ENCODE data around the gene TACC2. TPM values are rescaled to one million over a fixed set of nuclear protein-coding genes. Genes with fewer than 3 reads are reported as not detected.

TACC2 gene
- total and polyA plus RNA-seq, 12 donors = 68.1 to 451 (median 364) TPM

DNA sequence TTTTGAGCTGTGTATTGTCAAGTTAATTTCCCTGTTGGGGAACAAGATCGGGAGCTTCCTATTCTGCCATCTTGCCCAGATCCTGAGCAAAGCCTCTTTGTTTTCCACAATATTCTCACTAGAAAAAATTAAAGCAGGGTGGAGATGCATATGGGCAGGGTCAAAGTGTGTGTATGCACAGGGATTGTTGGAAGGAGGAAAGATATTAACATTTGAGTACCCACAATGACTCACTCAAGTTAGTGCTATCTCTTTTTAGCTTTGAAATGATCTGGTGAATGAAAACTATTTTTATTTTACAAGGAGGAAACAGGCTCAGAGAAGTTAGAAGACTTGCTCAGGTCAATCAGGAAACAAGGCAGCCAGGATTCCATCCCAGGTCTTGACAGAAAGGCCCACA, 275.5 kb downstream of the TACC2 start:
- Histone ChIP-seq H3K4me3 (no peak overlapping the region), H3K4me1 (peaks cover 0 to 42% (median 8%) of the 10 kb centered on the region in 9 donors), H3K9me3 (peaks cover 0 to 29% (median 11%) of the 10 kb centered on the region in 11 donors), H3K27me3 (no peaks in the 10 kb centered on the region), H3K36me3 (peaks cover 0 to 62% (median 2%) of the 10 kb centered on the region in 9 donors), H3K27ac (peak overlapping the region in 2 of 10 donors; percentile 27 to 35)
- TF ChIP-seq, protein P1, sequence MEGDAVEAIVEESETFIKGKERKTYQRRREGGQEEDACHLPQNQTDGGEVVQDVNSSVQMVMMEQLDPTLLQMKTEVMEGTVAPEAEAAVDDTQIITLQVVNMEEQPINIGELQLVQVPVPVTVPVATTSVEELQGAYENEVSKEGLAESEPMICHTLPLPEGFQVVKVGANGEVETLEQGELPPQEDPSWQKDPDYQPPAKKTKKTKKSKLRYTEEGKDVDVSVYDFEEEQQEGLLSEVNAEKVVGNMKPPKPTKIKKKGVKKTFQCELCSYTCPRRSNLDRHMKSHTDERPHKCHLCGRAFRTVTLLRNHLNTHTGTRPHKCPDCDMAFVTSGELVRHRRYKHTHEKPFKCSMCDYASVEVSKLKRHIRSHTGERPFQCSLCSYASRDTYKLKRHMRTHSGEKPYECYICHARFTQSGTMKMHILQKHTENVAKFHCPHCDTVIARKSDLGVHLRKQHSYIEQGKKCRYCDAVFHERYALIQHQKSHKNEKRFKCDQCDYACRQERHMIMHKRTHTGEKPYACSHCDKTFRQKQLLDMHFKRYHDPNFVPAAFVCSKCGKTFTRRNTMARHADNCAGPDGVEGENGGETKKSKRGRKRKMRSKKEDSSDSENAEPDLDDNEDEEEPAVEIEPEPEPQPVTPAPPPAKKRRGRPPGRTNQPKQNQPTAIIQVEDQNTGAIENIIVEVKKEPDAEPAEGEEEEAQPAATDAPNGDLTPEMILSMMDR (IDR thresholded peaks at IDR 0.05) = no peak
- WGBS, 2 donors = 85 to 90% methylated on average over 1 of the region's 1 CpG
- intact Hi-C loops (cut with DNase I) = loop anchor here in 3 of 10 donors (10.0 kb wide), 3 partner anchors 110 to 210 kb away; no protein-coding TSS in a partner anchor
- no peak for DNase-seq
- ATAC-seq = no peak

DNA sequence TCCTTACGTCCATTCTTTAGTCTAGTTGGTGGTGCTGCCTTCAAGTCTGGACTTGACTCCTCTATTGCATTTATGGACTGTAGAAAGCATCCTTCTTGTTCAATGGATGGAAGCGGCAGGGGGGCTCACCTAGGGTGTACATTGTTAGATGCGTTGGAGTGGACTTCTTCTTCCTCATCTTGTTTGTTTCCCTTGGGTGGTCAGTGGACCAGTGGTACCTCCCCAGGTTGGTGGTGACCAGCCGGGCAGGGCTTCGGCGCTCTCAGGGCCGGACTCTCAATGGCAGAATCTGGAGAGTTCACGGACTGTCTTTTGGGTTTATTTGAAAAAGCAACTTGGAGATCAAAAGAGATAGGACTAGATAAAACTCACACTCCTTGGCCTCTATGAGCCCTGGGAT, 276.0 kb downstream of the TACC2 start:
- WGBS, 2 donors = 97 to 98% methylated on average over 8 of the region's 8 CpGs

DNA sequence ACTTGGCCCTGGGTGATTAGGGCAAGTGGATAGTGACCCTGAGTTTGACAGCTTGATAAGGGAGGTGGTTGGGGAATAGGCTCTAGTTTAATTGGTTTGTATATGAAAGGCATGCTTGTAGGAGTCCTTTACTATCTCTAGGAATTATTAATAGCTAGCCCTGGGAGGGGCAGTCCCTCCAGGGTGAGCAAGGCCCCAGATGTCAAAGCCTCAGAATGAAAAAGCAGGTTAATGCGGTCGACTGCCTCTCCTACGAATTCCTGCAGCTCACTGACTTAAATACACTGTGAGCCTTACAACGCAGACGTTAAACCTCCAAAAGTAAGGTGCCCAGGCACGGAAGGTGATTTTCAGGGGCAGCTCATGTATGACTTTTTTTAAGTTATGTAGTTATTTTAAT, 276.9 kb downstream of the TACC2 start:
- Histone ChIP-seq H3K27ac (peak overlapping the region in 5 of 10 donors; percentile 18 to 75 (median 42)), H3K9me3 (peaks cover 0 to 28% (median 11%) of the 10 kb centered on the region in 11 donors), H3K36me3 (peaks cover 0 to 57% (median 0%) of the 10 kb centered on the region in 9 donors), H3K27me3 (no peaks in the 10 kb centered on the region), H3K4me1 (peaks cover 0 to 42% (median 8%) of the 10 kb centered on the region in 9 donors), H3K4me3 (no peak overlapping the region)
- TF ChIP-seq, protein P1 (IDR thresholded peaks at IDR 0.05) = no peak
- DNase-seq (no peak), ATAC-seq (peak; percentile 36 to 83 (median 63))
- intact Hi-C loops (cut with DNase I) = loop anchor here in 5 of 10 donors (5.0 to 10.0 kb wide), 4 partner anchors 111 to 211 kb away; no protein-coding TSS in a partner anchor
- WGBS, 2 donors = 43 to 62% methylated on average over 6 of the region's 6 CpGs

More for the DNA sequence above, 276.0 kb downstream of the TACC2 start:
- ATAC-seq = no peak
- Histone ChIP-seq H3K4me3 (no peak overlapping the region), H3K4me1 (peaks cover 0 to 42% (median 8%) of the 10 kb centered on the region in 9 donors), H3K27me3 (no peaks in the 10 kb centered on the region), H3K36me3 (peaks cover 0 to 62% (median 3%) of the 10 kb centered on the region in 9 donors), H3K9me3 (peaks cover 0 to 29% (median 11%) of the 10 kb centered on the region in 11 donors), H3K27ac (peak overlapping the region in 3 of 10 donors; percentile 18 to 75 (median 27))
- intact Hi-C loops (cut with DNase I) = loop anchor here in 5 of 10 donors (5.0 to 10.0 kb wide), 4 partner anchors 110 to 210 kb away; no protein-coding TSS in a partner anchor
- DNase-seq = no peak
- TF ChIP-seq, protein P1 (IDR thresholded peaks at IDR 0.05) = no peak

DNA sequence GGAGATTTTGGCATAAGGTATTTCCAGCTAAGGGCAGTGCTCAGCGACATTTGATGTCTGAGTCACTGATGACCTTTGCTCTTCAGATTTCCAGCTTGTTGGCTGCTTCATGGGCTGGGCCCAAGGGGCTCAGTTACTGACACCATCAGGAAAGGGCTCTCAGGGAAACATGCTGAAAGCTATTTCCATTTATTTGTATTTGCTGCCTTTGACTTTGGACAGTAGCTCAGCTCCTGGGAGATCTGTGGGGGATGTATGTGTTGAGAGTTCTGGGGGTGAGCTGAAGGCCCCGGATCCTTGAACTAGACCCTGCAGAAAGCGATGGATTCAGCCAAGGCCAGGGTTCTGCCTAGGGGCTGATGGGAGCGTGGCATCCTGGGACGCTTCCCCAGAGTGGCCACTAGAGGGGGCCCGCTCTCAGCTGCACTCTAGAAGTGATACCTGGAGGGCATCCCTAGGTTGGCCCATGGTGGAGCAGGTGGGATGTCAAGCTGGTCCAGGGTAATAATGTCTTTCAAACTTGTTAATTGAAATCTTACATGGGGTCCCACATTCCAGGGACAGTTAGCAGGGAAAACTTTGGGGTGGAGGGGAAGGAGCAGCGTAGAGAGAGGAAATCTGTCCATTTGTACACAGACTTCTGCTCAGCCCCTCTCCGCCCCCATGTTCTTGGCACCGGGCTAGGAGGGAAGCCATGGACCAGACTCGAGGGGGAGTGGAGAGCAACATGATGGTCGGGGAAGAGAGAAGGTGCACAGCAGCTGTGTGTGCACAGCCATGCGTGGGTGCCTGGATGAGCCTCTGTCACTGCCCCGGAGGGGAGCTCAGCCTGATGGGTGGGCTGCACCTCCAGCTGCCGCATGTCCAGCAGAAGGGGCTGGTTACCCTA, 279.1 kb downstream of the TACC2 start:
- 48 to 57% methylated on average over 14 of the region's 14 CpGs for WGBS, 2 donors
- Histone ChIP-seq H3K4me1 (peaks cover 0 to 42% (median 8%) of the 10 kb centered on the region in 9 donors), H3K4me3 (no peak overlapping the region), H3K9me3 (peaks cover 0 to 8% (median under 1%) of the 10 kb centered on the region in 11 donors), H3K36me3 (peaks cover 0 to 48% (median 0%) of the 10 kb centered on the region in 9 donors), H3K27me3 (no peaks in the 10 kb centered on the region), H3K27ac (no peak overlapping the region)
- DNase-seq (peak in 1 of 2 donors; percentile 48), ATAC-seq (peak; percentile 43 to 78 (median 70))
- intact Hi-C loops (cut with DNase I) = loop anchor here in 5 of 10 donors (5.0 to 10.0 kb wide), 4 partner anchors 113 to 213 kb away; no protein-coding TSS in a partner anchor
- TF ChIP-seq, protein P1 (IDR thresholded peaks at IDR 0.05) = peak; percentile 88 to 95 (median 92)
